HuH-7.5 (cell line): ENCODE measurements around the gene GPR157.
"Not testable (repeated sequence)": the region's sequence is repeated elsewhere in the genome, so short reads cannot be mapped to it uniquely, and the experiment has no call there.

Experiments used
- DNase-seq: peaks from one replicate; pipeline ENCODE4 v3.0.0; 2011; ENCODE audit warnings: low spot score

GPR157 gene

GRCh38 chr1:9128520-9129265 lies at the start of gene GPR157:
Gene GPR157, minus strand, starts transcription at chr1:9129102. Its CDS starts 75 bp downstream, at chr1:9129027.
- no peak for DNase-seq

GRCh38 chr1:9174762-9175161 lies 45.9 kb upstream of the GPR157 start:
- DNase-seq = no peak

- no peak for DNase-seq
Measured at GRCh38 chr1:9174243-9174642, 45.3 kb upstream of the GPR157 start.

- no peak for DNase-seq
Measured at GRCh38 chr1:9169601-9170137, 40.8 kb upstream of the GPR157 start.

GRCh38 chr1:9167638-9168037 lies 38.7 kb upstream of the GPR157 start:
- no peak for DNase-seq

GRCh38 chr1:9166289-9167235 lies 37.7 kb upstream of the GPR157 start:
- DNase-seq = no peak

- no peak for DNase-seq
Measured at GRCh38 chr1:9165396-9165795, 36.5 kb upstream of the GPR157 start.

GRCh38 chr1:9164919-9165318 lies 36.0 kb upstream of the GPR157 start:
- DNase-seq = no peak

GRCh38 chr1:9164532-9164900 lies 35.6 kb upstream of the GPR157 start:
- no peak for DNase-seq

GRCh38 chr1:9161963-9162362 lies 33.1 kb upstream of the GPR157 start:
- DNase-seq = no peak

GRCh38 chr1:9161342-9161741 lies 32.4 kb upstream of the GPR157 start:
- DNase-seq = no peak

GRCh38 chr1:9160079-9160717 lies 31.3 kb upstream of the GPR157 start:
- DNase-seq = no peak

- no peak for DNase-seq
Measured at GRCh38 chr1:9155879-9156278, 27.0 kb upstream of the GPR157 start.

GRCh38 chr1:9155405-9155804 lies 26.5 kb upstream of the GPR157 start:
- DNase-seq = not testable (repeated sequence)

GRCh38 chr1:9153152-9153551 lies 24.2 kb upstream of the GPR157 start:
- DNase-seq = no peak

- DNase-seq = no peak
Measured at GRCh38 chr1:9152535-9152934, 23.6 kb upstream of the GPR157 start.

GRCh38 chr1:9151328-9151860 lies 22.5 kb upstream of the GPR157 start:
- DNase-seq = no peak

- DNase-seq = no peak
Measured at GRCh38 chr1:9150582-9151327, 21.9 kb upstream of the GPR157 start.

GRCh38 chr1:9149837-9150581 lies 21.1 kb upstream of the GPR157 start:
- no peak for DNase-seq

GRCh38 chr1:9149151-9149550 lies 20.2 kb upstream of the GPR157 start:
- DNase-seq = no peak

- no peak for DNase-seq
Measured at GRCh38 chr1:9146156-9146555, 17.3 kb upstream of the GPR157 start.
